GM21367 (cell line): ENCODE measurements around the gene ACSF3.
"Not testable (repeated sequence)": the region's sequence is repeated elsewhere in the genome, so short reads cannot be mapped to it uniquely, and the experiment has no call there.

Experiments used
- ATAC-seq: cut with Tn5 transposase; IDR thresholded peaks from one replicate; pipeline ENCODE4 v1.9.1; 2021; ENCODE audit not compliant: unreplicated experiment

Gene ACSF3

GRCh38 chr16:89055894-89056555 is 37.6 kb upstream of the ACSF3 start:
- ATAC-seq: no peak

DNA sequence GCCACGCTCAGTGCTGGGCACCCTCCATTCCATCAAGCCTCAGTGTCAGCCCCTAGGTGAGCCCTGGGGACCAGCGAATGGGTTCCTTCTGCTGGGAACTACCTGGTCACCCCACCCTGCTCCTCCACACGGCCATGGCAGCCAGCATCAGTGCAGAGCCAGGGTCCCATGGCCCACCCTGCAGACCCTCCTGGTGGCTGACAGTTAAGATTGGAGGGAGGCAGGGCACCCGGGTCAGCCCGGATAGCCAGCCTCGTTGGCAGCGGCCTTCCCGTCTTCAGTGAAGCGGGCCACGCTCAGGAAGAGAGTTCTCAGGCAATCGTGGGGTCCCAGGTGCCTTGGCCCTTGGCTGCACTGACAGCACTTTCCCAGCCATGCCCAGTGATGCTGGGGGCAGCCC is 37.1 kb upstream of the ACSF3 start:
- ATAC-seq: no peak

DNA sequence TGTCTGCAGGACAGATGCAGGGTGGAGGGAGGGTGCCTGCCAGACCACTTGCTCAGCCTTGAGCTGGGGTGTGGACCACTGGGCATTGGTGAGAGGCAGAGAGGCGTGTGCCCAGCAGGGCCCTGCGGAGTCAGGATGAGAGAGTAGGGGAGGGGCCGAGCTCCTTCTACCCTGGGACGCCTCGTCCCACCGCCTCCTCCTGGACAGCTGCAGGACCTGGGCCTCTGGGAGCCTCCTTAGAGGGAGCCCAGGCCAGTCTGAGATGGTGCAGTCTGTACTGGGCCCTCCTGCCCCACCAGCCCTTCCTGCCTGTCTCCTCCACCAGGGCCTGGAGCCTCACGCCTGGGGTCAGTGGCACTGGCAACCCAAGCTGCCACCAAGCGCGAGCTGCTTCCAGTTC is 35.9 kb upstream of the ACSF3 start:
- ATAC-seq: no peak

DNA sequence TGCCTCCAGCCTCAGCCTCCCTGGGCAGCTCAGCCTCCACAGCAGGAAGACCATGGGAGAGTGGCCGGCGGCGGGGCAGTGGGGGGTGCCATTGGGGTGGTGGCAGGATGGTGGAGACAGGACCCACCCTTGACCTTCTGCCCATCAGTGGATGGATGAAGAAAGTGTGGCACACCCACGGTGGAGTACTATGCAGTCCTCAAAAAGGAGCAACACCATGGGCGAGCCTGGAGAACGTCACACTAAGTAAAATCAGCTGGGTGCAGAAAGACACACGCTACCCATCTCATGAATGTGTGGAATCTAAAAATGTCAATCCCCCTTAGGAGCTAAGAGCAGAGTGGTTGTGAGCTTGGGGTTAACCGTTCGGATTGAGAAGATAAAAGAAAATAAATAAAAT is 34.8 kb upstream of the ACSF3 start:
- ATAC-seq: no peak

DNA sequence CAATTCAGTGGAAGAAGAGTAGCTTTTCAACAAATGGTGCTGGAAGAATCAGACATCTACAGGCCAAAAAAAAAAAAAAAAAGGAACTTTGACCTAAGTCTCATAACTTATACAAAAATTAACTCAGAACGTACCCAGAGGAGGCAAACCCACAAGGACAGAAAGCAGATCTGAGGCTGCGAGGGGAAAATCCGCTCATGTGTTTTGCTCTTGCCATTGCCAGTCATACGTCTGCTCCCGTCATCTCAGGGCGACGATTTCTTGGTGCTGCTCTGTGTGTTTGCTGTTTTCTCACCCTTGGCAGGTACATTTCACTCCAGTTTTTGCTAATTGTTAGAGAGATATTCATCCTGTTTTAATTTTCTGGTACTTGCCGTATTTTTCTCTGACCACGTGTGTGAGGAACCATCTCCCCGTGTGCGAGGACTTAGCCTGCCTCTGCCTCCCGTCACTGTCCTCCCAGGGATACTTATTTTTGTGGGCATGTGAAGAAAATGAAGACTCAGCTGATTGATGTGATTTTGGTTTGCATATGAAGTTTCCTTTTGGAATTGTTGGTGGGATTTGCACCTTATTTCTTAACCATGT is 33.4 kb upstream of the ACSF3 start:
- ATAC-seq: no peak

DNA sequence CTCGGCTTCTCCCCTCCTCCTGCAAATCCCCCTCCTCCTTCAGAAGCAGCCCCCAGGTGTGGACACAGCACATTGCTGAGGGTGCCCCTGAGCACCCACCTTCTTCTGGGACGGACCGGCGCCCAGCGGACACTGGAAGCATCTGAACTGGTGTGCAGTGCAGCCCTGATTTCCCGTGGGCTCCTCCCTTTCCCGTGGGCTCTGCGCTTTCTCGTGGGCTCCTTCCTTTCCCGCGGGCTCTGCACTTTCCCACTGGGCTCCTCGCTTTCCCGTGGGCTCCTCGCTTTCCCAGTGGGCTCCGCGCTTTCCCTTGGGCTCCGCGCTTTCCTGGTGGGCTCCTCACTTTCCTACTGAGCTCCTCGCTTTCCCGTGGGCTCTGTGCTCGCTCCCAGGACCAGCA is 32.6 kb upstream of the ACSF3 start:
- ATAC-seq: no peak

DNA sequence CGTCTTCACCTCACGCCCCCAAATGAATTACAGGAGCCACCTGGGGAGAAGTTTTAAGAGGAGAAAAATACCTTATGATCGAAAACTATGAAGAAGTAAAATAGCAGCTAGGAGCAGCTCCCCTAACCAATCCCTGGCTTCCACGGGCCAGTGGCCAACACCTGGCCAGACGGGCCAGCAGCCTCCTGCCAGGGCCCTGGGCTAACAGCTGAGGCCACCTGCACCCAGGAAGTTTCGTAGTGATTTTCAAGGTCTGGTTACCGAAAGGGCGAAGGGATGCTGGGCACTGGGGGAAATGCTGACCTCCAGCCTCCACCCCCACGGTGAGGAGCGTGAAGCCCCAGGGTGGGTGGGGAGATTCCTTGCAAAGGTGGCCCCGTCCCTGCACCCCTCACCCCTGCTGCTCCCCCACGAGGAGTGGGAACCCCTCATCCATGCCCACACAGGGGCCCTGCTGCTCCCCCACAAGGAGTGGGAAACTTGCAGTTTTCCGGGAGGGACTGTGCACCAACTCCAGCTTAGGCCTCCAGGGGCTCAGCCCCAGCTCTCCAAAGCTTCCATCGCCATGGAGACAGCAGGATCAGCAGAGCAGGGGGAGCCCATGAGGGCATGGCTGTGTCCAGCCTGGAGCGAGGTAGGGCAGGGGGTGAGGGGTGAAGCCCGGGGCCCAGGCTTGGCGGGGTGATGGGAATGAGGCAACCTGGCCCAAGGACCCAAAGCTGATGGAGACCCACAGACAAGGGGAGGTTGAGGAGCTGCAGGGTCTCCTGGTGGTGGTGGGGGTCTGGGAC is 31.9 kb upstream of the ACSF3 start:
- ATAC-seq: no peak

DNA sequence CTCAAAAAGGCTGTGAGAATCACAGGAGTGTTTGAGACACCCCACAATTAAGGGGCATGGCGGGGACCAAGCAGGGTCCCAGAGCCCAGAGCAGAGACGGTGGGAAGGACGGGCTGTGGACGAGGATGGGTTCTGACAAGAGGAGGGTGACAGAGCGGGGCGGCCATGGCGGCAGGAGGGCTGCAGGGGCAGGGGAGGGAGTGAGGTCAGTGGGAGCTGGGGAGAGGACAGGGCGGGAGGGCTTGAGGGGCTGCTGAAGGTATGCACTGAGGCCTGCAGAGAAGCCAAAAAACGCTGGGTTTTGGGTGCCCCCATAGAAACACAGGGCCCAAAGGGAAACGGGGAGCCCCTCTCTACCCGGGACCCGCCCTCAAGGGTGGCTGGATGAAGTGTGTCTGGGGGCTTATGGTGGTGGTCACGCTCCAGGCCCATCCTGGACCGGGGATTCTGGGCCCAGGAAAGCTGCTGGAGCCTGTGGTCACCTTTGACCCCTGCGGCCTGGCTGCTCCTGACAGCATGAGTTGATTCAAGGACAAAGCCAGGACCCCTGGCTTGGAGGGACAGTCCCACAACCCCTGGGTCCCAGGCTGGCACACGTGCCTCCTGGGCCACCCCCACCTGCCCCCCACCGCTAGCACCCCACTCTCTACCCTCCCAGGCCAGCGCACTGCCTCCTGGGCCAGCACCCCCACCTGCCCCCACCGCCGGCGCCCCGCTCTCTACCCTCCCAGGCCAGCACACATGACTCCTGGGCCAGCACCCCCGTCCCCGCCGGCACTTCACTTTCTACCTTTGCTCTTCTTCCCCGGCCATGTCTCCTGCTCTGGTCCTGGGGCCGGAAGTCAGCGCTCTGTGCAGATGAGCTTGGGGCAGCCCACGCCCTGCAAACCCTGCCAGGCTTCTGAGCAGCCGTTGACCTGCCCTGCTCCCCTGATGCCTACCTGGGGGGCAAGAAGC is 31.0 kb upstream of the ACSF3 start:
- no peak for ATAC-seq

DNA sequence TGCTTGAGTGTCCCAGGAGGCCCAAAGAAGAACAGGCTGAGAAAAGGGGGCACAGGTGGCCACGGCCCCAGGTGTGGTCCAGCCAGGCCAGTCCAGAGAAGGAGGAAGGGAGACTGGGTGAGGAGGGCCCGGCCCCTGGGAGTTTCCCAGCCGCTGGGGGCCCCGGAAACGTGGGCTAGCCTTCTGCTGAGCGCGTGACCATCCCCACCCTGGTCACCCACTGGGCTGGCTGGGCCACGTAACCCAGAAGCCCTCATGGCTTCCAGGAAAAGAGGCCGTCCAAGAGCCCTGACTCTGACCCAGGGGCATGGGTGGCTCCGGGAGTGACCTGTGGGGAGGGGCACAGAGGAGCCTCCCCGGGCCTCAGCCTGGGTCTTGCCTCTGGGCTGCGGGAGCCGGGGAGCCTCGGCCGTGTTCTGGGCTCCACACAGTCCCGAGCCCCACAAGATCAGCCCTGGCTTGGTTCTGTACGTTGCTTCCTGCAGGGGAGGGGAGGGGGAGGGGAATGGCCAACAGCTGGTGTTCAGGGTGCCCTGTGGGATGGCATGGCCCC is 29.8 kb upstream of the ACSF3 start:
- no peak for ATAC-seq

DNA sequence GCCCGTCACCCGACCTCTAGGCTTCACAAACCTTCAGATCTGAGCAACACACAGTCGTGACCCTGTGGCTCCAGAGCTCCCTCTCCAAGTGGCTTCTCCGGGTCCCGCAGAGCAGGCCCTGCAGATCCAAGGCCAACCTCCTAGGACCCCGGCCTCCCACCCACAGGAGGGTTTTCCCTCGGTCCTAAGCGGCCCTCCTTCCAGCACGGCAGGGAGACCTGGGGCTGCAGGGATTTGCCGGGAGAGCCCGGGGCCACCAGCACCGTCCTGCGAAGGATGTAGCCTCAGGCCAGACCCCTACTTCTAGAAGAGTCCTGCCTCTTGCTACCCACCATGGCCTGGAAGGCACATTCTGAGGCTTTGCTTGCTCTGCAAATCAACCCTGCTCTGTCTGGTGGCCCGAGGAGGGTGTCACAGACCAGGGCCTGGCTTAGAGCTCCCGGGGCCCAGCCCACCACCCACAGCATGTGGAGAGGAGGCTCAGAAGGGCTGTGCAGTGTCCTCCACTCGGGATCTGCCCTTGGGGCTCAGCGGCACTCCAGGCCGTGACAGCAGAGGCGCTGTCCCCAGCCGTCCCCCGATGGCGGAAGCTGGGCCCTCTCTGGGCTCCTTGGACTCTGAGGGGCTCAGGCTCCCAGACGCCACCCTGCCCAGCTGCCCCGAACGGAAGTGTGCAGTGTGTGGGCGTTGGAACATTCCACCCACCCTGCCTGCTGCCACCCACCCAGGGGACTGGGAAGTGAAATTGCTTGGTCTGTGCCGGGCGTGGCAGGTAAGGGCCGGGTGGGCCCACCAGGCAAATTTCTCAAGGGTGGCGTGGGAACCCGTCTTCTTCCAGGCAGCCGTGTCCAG is 28.8 kb upstream of the ACSF3 start:
- ATAC-seq: no peak

- no peak for ATAC-seq
Observed at GRCh38 chr16:89065458-89065822, 28.2 kb upstream of the ACSF3 start.

DNA sequence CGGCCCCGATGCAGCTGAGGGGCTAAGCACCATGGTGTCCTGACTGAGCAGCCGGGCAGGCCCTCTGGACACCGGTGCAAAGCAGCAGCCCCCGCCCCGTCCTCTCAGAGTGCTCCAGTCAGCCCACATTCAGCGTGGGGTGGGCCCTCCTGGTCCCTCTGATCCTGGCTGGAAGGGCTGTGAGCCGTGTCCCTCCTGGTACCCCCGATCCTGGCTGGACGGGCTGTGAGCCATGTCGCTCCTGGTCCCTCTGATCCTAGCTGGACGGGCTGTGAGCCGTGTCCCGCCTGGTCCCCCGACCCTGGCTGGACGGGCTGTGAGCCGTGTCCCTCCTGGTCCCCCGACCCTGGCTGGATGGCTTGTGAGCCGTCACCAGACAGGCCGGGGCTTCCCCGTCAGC is 26.9 kb upstream of the ACSF3 start:
- no peak for ATAC-seq

- no peak for ATAC-seq
Observed at GRCh38 chr16:89067677-89068443, 25.8 kb upstream of the ACSF3 start.

- ATAC-seq: not testable (repeated sequence)
Observed at GRCh38 chr16:89068814-89069616, 24.6 kb upstream of the ACSF3 start.

DNA sequence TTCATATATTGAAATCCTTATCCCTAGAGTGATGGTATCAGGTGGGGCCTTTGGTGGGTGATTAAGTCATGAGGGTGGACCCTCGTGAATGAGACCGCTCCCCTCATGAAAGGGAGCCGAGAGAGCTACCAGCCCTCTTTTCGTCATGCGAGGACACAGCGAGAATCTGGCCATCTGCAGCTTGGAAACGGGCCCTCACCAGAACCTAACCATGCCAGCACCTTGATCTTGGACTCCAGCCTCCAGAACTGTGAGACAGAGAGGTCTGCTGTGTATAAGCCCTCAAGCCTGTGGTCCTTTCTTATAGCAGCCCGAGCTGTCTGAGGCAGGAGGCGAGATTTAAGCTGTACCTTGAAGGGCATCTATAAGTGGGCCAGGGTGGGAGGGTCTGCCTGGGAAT is 23.7 kb upstream of the ACSF3 start:
- ATAC-seq: no peak

DNA sequence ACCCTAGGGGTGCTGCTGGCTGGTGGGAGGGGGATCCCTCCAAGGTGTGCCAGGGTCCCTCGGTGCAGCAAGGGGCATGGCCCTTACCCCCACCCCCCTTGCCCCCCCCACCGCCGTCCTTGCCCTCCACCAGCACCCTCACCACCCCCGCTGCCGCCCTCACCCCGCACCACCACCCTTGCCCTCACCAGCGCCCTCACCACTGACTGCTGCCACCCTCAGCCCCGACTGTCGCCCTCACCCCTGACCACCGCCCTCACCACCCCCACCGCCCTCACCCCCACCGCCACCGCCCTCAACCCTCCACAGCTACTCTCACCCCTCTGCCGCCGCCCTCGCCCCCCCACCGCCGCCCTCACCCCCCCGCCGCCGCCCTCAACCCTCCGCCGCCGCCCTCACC is 23.1 kb upstream of the ACSF3 start:
- no peak for ATAC-seq

DNA sequence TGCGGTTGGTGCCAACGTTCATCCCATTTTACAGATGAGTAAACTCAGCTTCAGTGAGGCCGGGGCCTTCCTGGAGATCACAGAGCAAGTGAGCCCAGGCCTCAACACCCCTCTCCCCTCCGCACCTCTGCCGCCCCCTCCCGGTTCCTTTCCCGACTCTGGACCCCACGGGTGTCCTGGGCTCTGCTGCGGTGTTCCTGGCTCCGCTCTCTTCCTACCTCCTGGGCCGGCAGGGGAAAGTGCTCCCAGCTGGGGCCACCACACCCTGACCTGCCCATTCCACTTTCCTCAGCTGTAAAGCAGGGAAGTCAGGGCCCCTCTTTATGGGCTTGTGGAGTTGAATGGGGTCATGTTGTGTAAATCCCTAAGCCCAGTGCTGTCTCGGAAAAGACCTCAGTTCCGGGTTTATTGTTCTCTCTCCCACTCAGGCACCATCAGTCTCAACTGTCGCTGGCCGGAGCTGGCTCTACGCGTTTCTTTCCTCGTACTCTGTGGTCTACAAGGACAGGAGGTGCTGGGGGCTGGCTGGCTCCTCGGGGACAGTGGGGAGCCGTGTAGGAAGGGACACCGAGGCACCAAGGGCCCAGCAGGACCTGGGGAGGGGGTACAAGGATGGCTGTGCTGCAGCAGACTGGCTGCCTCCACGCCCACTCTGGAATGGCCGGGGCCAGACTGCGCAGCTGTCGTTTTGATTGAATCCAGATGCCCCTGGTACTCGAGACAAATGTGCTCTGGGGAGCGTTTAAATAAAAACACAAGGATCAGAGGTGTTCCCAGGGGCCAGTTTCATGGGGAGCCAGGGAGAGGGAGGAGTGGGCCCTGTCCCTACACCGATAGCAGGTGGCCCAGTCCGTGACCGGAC is 21.7 kb upstream of the ACSF3 start:
- ATAC-seq: no peak
